Liver (tissue), 9 donors: ENCODE measurements around the gene GBGT1. TPM values are rescaled to one million over a fixed set of nuclear protein-coding genes. Genes with fewer than 3 reads are reported as not detected.

Experiments
- DNase-seq: peaks from one replicate; pipeline ENCODE4 v3.0.0-alpha.2; 2017; ENCODE audit warnings: low spot score
- H3K27ac ChIP-seq, 2 donors: one replicate each; pipeline ENCODE4 v1.7.0; 2013; ENCODE audit warnings: inconsistent platforms in 2 of 2, low read length in 2 of 2, control low read depth in 1 of 2, low read depth in 1 of 2, mild to moderate bottlenecking in 1 of 2
- H3K27me3 ChIP-seq, 4 donors: one replicate each; pipeline versions ENCODE4 v1.6.1 to v1.7.0; 2013; ENCODE audit warnings: low read length in 3 of 4, inconsistent platforms in 1 of 4, mild to moderate bottlenecking in 1 of 4, moderate library complexity in 1 of 4; ENCODE audit not compliant: control insufficient read depth in 4 of 4, insufficient read depth in 4 of 4
- H3K36me3 ChIP-seq, 4 donors: one replicate each; pipeline versions ENCODE4 v1.6.1 to v1.7.0; 2013; ENCODE audit warnings: low read length in 3 of 4, mild to moderate bottlenecking in 3 of 4, low read depth in 1 of 4, moderate library complexity in 1 of 4; ENCODE audit not compliant: control insufficient read depth in 4 of 4, insufficient read depth in 3 of 4
- H3K4me1 ChIP-seq, 4 donors: one replicate each; pipeline versions ENCODE4 v1.6.1 to v1.7.0; 2013; ENCODE audit warnings: low read length in 3 of 4, mild to moderate bottlenecking in 3 of 4, moderate library complexity in 1 of 4; ENCODE audit not compliant: control insufficient read depth in 4 of 4, insufficient read depth in 4 of 4
- H3K4me3 ChIP-seq, 3 donors: one replicate each; pipeline versions ENCODE4 v1.6.1 to v1.7.0; 2013; ENCODE audit warnings: low read length in 3 of 3, control low read depth in 1 of 3, low read depth in 1 of 3, mild to moderate bottlenecking in 1 of 3
- H3K9ac ChIP-seq, 2 donors: one replicate each; pipeline ENCODE4 v1.7.0; 2013; ENCODE audit warnings: low read length in 2 of 2, mild to moderate bottlenecking in 2 of 2, moderate library complexity in 2 of 2, control low read depth in 1 of 2, low read depth in 1 of 2
- H3K9me3 ChIP-seq, 4 donors: one replicate each; pipeline versions ENCODE4 v1.6.1 to v1.7.0; 2013; ENCODE audit warnings: low read length in 3 of 4; ENCODE audit not compliant: control insufficient read depth in 4 of 4
- CTCF ChIP-seq: fragments of 150-350 bp; IDR thresholded peaks from 2 replicates; pipeline ENCODE4 v1.5.1; 2017; ENCODE audit warnings: improper control_type of control experiment, low read depth, low read length; ENCODE audit not compliant: missing input control
- EGR1 ChIP-seq, 2 donors: IDR thresholded peaks; 2 replicates each; pipeline ENCODE4 v1.6.1; 2016 to 2018; ENCODE audit warnings: antibody characterized with exemption in 2 of 2, low read depth in 2 of 2
- FOXA1 ChIP-seq: IDR thresholded peaks from 2 replicates; pipeline ENCODE4 v1.6.1; 2016; ENCODE audit warnings: antibody characterized with exemption
- FOXA2 ChIP-seq: IDR thresholded peaks from 2 replicates; pipeline ENCODE4 v1.6.1; 2016; ENCODE audit warnings: antibody characterized with exemption
- GABPA ChIP-seq, 2 donors: IDR thresholded peaks in 1 of 2; conservative IDR thresholded peaks in 1 of 2; 2 replicates each; pipeline ENCODE4 v1.6.1; 2016; ENCODE audit warnings: antibody characterized with exemption in 2 of 2, mild to moderate bottlenecking in 1 of 2, moderate library complexity in 1 of 2
- HNF4A ChIP-seq, 2 donors: conservative IDR thresholded peaks; 2 replicates each; pipeline ENCODE4 v1.6.1; 2016; ENCODE audit warnings: antibody characterized with exemption in 2 of 2, mild to moderate bottlenecking in 2 of 2
- HNF4G ChIP-seq: IDR thresholded peaks from 2 replicates; pipeline ENCODE4 v1.6.1; 2016; ENCODE audit warnings: antibody characterized with exemption
- JUND ChIP-seq, 2 donors: IDR thresholded peaks; 2 replicates each; pipeline ENCODE4 v1.6.1; 2016; ENCODE audit warnings: antibody characterized with exemption in 2 of 2
- NR2F2 ChIP-seq: IDR thresholded peaks from 2 replicates; pipeline ENCODE4 v1.6.1; 2016; ENCODE audit warnings: antibody characterized with exemption
- RAD21 ChIP-seq, 2 donors: IDR thresholded peaks; 2 replicates each; pipeline ENCODE4 v1.6.1; 2016; ENCODE audit warnings: antibody characterized with exemption in 2 of 2, mild to moderate bottlenecking in 2 of 2
- RXRA ChIP-seq, 2 donors: IDR thresholded peaks; 2 replicates each; pipeline ENCODE4 v1.6.1; 2017 to 2018; ENCODE audit warnings: antibody characterized with exemption in 2 of 2, mild to moderate bottlenecking in 1 of 2
- SP1 ChIP-seq: IDR thresholded peaks from 2 replicates; pipeline ENCODE4 v1.6.1; 2018; ENCODE audit warnings: antibody characterized with exemption, mild to moderate bottlenecking
- TAF1 ChIP-seq: conservative IDR thresholded peaks from 2 replicates; pipeline ENCODE4 v1.6.1; 2016; ENCODE audit warnings: antibody characterized with exemption, mild to moderate bottlenecking
- YY1 ChIP-seq: IDR thresholded peaks from 2 replicates; pipeline ENCODE4 v1.6.1; 2016; ENCODE audit warnings: antibody characterized with exemption, mild to moderate bottlenecking
- WGBS: extraction: QIAGEN DNeasy Blood & Tissue Kit; methylation state at CpG from one replicate; pipeline ENCODE4 v1.1.7; 2013; 5-methylcytosine and 5-hydroxymethylcytosine counted together
- polyA plus RNA-seq, 2 donors: library from polyadenylated mRNA; stranded (reverse) in 1 of 2; unstranded in 1 of 2; fragments of 200-250 nt in 1 of 2; fragments of >200 nt in 1 of 2; fragmentation: Nextera tagmentation in 1 of 2; extraction: Ambion mirVana in 1 of 2; gene quantifications; one replicate each; pipeline versions ENCODE4 v1.2.1 to v1.2.3, GENCODE V29; 2013 to 2015
- total RNA-seq, 2 donors: library from RNA; depleted of rRNA; stranded (reverse); fragments of >200 nt; gene quantifications; one replicate each; pipeline ENCODE4 v1.2.3, GENCODE V29; 2014
- TF ChIP-seq, protein P1 (sequence below): IDR thresholded peaks from 2 replicates; pipeline ENCODE4 v1.6.1; 2016; ENCODE audit warnings: antibody characterized with exemption
- TF ChIP-seq, protein P2 (sequence below): IDR thresholded peaks from 2 replicates; pipeline ENCODE4 v1.6.1; 2016; ENCODE audit warnings: antibody characterized with exemption
- TF ChIP-seq, protein P3 (sequence below): IDR thresholded peaks from 2 replicates; pipeline ENCODE4 v1.6.1; 2016; ENCODE audit warnings: antibody characterized with exemption, mild to moderate bottlenecking
- TF ChIP-seq, protein P4 (sequence below): IDR thresholded peaks from 2 replicates; pipeline ENCODE4 v1.6.1; 2016; ENCODE audit warnings: antibody characterized with exemption
- donor health status: healthy.
- donor health status: healthy.
- donor health status: healthy.
- donor health status: healthy.
- donor health status: healthy.

Gene GBGT1
- total and polyA plus RNA-seq, 4 donors: 0.33 to 25.7 (median 2.3) TPM

DNA sequence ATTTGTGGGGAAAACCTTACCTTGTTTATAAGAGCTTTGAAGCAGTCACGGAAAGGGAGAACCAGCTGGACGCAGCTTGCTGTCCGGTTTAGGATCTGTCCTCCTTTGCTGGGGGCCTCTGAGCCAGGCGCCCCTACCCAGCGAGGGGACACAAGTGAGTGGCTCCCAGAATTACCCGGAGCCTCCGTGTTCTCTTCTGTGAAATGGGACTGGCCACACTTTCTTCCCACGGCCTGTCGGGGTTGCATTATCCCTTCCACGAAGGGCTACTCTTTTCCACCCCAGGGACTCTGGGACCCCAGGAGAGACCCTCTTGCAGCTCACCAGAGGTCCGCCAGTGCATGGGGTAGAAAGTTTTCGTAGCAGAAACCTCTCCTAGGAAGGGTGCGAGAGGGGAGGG, 477 bp upstream of the GBGT1 start:
- WGBS: 84% methylated on average over 13 of the region's 13 CpGs
- TF ChIP-seq FOXA2 (no peak), EGR1 (IDR thresholded peaks at IDR 0.05; ENCODE audit: low read depth in 2 of 2) (no peak), HNF4G (no peak), TAF1 (no peak), YY1 (no peak), JUND (IDR thresholded peaks at IDR 0.05) (no peak), RXRA (IDR thresholded peaks at IDR 0.05) (no peak), RAD21 (IDR thresholded peaks at IDR 0.05) (no peak), GABPA (IDR thresholded peaks at IDR 0.05 in 1 of 2, conservative IDR thresholded peaks at IDR 0.05 in 1 of 2) (no peak), CTCF (no peak)
- TF ChIP-seq, protein P1, sequence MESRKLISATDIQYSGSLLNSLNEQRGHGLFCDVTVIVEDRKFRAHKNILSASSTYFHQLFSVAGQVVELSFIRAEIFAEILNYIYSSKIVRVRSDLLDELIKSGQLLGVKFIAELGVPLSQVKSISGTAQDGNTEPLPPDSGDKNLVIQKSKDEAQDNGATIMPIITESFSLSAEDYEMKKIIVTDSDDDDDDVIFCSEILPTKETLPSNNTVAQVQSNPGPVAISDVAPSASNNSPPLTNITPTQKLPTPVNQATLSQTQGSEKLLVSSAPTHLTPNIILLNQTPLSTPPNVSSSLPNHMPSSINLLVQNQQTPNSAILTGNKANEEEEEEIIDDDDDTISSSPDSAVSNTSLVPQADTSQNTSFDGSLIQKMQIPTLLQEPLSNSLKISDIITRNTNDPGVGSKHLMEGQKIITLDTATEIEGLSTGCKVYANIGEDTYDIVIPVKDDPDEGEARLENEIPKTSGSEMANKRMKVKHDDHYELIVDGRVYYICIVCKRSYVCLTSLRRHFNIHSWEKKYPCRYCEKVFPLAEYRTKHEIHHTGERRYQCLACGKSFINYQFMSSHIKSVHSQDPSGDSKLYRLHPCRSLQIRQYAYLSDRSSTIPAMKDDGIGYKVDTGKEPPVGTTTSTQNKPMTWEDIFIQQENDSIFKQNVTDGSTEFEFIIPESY: no peak
- no peaks in the 10 kb centered on the region for H3K36me3 ChIP-seq
- H3K27me3 ChIP-seq: no peaks in the 10 kb centered on the region
- no peaks in the 10 kb centered on the region for H3K9me3 ChIP-seq
- H3K27ac ChIP-seq: no peak overlapping the region
- H3K9ac ChIP-seq: no peak overlapping the region
- no peak for DNase-seq
- peaks cover 2 to 13% (median 6%) of the 10 kb centered on the region in 4 donors for H3K4me1 ChIP-seq
- H3K4me3 ChIP-seq: peak overlapping the region in 1 of 3 donors; percentile 57

DNA sequence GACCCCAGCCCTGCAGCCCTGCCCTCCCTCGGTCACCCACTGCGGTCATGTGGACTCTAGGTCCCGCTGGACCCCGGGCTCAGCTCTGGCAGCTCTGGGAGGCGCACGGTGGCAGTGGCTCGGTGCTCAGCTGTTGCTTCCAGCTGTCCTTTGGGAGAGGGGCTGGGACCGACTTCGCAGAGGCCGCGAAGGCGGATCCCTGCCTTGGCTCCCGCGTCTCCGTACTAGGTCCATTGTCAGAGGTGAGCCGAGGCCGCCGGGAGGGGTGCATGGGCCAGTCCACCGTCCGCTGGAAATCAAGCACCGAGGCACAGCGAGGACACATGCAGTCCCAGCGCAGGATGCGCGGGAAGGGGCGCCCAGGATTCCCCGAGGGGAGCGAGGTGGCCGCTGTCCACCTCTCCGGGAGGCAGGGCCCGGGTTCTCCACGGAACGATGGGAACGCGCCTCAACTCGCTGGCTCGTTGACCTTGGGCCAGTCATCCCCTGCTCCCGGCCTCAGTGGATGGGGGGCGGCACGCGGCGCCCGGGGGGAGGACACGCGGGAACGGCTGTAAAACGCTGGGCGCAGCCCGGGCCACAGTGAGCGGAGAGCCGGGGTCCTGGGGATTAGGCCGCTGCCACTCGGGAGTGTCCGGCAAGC, 732 bp downstream of the GBGT1 start:
- no peaks in the 10 kb centered on the region for H3K36me3 ChIP-seq
- H3K4me1 ChIP-seq: peaks cover 2 to 13% (median 6%) of the 10 kb centered on the region in 4 donors
- no peak overlapping the region for H3K27ac ChIP-seq
- DNase-seq: no peak
- H3K27me3 ChIP-seq: no peaks in the 10 kb centered on the region
- 33% methylated on average over 54 of the region's 54 CpGs for WGBS
- H3K9me3 ChIP-seq: no peaks in the 10 kb centered on the region
- peak overlapping the region in 2 of 3 donors; percentile 27 to 57 for H3K4me3 ChIP-seq
- TF ChIP-seq, protein P2, sequence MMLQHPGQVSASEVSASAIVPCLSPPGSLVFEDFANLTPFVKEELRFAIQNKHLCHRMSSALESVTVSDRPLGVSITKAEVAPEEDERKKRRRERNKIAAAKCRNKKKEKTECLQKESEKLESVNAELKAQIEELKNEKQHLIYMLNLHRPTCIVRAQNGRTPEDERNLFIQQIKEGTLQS: no peak
- no peak for TF ChIP-seq GABPA (IDR thresholded peaks at IDR 0.05 in 1 of 2, conservative IDR thresholded peaks at IDR 0.05 in 1 of 2)
- TF ChIP-seq HNF4G: no peak
- TF ChIP-seq, protein P1: no peak
- TF ChIP-seq JUND (IDR thresholded peaks at IDR 0.05): no peak
- TF ChIP-seq, protein P3, sequence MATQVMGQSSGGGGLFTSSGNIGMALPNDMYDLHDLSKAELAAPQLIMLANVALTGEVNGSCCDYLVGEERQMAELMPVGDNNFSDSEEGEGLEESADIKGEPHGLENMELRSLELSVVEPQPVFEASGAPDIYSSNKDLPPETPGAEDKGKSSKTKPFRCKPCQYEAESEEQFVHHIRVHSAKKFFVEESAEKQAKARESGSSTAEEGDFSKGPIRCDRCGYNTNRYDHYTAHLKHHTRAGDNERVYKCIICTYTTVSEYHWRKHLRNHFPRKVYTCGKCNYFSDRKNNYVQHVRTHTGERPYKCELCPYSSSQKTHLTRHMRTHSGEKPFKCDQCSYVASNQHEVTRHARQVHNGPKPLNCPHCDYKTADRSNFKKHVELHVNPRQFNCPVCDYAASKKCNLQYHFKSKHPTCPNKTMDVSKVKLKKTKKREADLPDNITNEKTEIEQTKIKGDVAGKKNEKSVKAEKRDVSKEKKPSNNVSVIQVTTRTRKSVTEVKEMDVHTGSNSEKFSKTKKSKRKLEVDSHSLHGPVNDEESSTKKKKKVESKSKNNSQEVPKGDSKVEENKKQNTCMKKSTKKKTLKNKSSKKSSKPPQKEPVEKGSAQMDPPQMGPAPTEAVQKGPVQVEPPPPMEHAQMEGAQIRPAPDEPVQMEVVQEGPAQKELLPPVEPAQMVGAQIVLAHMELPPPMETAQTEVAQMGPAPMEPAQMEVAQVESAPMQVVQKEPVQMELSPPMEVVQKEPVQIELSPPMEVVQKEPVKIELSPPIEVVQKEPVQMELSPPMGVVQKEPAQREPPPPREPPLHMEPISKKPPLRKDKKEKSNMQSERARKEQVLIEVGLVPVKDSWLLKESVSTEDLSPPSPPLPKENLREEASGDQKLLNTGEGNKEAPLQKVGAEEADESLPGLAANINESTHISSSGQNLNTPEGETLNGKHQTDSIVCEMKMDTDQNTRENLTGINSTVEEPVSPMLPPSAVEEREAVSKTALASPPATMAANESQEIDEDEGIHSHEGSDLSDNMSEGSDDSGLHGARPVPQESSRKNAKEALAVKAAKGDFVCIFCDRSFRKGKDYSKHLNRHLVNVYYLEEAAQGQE: no peak
- TF ChIP-seq TAF1: no peak
- no peak for TF ChIP-seq EGR1 (IDR thresholded peaks at IDR 0.05; ENCODE audit: low read depth in 2 of 2)
- no peak for TF ChIP-seq NR2F2
- no peak for TF ChIP-seq FOXA1
- TF ChIP-seq RAD21 (IDR thresholded peaks at IDR 0.05): no peak
- TF ChIP-seq SP1: no peak
- no peak for TF ChIP-seq YY1
- TF ChIP-seq, protein P4, sequence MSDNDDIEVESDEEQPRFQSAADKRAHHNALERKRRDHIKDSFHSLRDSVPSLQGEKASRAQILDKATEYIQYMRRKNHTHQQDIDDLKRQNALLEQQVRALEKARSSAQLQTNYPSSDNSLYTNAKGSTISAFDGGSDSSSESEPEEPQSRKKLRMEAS: no peak
- no peak for TF ChIP-seq HNF4A (conservative IDR thresholded peaks at IDR 0.05)
- no peak for TF ChIP-seq CTCF
- TF ChIP-seq FOXA2: no peak
- no peak for TF ChIP-seq RXRA (IDR thresholded peaks at IDR 0.05)
- no peak overlapping the region for H3K9ac ChIP-seq
